ENCODE measurements around the gene SAMD13. TPM values are rescaled to one million over a fixed set of nuclear protein-coding genes. Genes with fewer than 3 reads are reported as not detected.

SAMD13 gene
- total RNA-seq, 1 donor from 2014 or later: 0.92 TPM

DNA sequence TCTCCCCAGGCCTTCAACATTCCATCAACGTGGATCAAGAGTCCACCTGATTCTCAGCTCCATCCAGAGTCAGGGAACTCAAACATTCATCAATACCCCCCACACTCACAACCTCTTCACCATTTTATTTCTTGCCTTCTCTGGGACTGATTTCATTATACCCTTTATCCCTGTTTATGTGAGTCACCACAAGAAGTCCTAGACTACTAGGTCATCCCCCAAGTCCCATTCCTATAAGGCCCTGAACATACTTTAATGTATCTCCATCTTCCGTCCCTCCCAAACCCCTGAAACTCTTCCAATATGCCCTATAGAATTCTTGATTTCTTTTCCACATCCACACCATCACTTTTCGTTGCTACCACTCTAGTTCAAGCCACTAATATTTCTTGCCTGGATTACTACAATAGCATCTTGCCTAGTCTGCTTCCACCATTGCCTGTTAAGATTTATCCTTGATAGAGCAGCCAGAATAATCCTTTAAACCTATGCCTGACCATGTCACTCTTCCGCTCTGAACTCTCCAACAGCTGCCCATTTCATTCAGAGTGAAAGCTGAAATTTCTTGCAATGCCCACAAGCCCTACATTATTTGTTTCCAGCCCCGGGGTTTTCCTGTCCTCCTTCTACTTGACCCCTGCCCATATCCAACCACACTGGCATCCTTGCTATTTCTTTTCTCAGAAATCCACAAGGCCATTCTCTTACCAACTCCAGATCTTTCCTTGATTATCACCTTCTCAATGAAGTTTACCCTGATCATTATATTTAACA, 9.4 kb upstream of the SAMD13 start:
- TF ChIP-seq, protein P1, sequence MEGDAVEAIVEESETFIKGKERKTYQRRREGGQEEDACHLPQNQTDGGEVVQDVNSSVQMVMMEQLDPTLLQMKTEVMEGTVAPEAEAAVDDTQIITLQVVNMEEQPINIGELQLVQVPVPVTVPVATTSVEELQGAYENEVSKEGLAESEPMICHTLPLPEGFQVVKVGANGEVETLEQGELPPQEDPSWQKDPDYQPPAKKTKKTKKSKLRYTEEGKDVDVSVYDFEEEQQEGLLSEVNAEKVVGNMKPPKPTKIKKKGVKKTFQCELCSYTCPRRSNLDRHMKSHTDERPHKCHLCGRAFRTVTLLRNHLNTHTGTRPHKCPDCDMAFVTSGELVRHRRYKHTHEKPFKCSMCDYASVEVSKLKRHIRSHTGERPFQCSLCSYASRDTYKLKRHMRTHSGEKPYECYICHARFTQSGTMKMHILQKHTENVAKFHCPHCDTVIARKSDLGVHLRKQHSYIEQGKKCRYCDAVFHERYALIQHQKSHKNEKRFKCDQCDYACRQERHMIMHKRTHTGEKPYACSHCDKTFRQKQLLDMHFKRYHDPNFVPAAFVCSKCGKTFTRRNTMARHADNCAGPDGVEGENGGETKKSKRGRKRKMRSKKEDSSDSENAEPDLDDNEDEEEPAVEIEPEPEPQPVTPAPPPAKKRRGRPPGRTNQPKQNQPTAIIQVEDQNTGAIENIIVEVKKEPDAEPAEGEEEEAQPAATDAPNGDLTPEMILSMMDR (IDR thresholded peaks at IDR 0.05): no peak
- Mint-ChIP-seq H3K9me3 (ENCODE audit: low read depth) (peaks cover 38% of the 10 kb centered on the region), H3K27ac (ENCODE audit: unreplicated experiment) (no peak overlapping the region), H3K4me1 (ENCODE audit: low read depth) (no peaks in the 10 kb centered on the region), H3K27me3 (ENCODE audit: low read depth) (no peaks in the 10 kb centered on the region), H3K4me3 (ENCODE audit: unreplicated experiment) (no peak overlapping the region), H3K36me3 (ENCODE audit: low read depth) (peaks cover 11% of the 10 kb centered on the region)
- DNase-seq (ENCODE audit: low spot score): no peak

DNA sequence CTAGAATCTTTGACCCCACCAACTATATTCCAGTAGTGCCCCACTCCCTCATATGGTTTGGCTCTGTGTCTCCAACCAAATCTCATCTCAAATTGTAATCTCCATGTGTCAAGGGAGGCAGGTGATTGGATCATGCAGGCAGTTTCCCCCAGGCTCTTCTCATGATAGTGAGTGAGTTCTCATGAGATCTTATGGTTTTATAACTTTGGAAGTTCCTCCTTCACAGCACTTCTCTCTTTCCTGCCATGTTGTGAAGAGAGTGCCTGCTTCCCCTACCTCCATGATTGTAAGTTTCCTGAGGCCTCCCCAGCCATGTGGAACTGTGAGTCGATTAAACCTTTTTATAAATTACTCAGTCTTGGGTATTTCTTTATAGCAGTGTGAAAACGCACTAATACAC, 7.7 kb upstream of the SAMD13 start:
- H3K9me3 Mint-ChIP-seq (ENCODE audit: low read depth): peaks cover 26% of the 10 kb centered on the region
- H3K27me3 Mint-ChIP-seq (ENCODE audit: low read depth): no peaks in the 10 kb centered on the region
- TF ChIP-seq, protein P1 (IDR thresholded peaks at IDR 0.05): no peak
- no peak for DNase-seq (ENCODE audit: low spot score)
- H3K4me3 Mint-ChIP-seq (ENCODE audit: unreplicated experiment): no peak overlapping the region
- H3K36me3 Mint-ChIP-seq (ENCODE audit: low read depth): peaks cover 9% of the 10 kb centered on the region
- no peak overlapping the region for H3K27ac Mint-ChIP-seq (ENCODE audit: unreplicated experiment)
- peaks cover 4% of the 10 kb centered on the region for H3K4me1 Mint-ChIP-seq (ENCODE audit: low read depth)

- Mint-ChIP-seq H3K27ac (ENCODE audit: unreplicated experiment) (no peak overlapping the region), H3K27me3 (ENCODE audit: low read depth) (no peaks in the 10 kb centered on the region), H3K4me3 (ENCODE audit: unreplicated experiment) (no peak overlapping the region), H3K9me3 (ENCODE audit: low read depth) (peaks cover 20% of the 10 kb centered on the region), H3K36me3 (ENCODE audit: low read depth) (peaks cover 9% of the 10 kb centered on the region), H3K4me1 (ENCODE audit: low read depth) (peaks cover 11% of the 10 kb centered on the region)
- TF ChIP-seq, protein P1 (IDR thresholded peaks at IDR 0.05): no peak
- no peak for DNase-seq (ENCODE audit: low spot score)
Observed at GRCh38 chr1:84294751-84295150, 6.8 kb upstream of the SAMD13 start.

- Mint-ChIP-seq H3K27me3 (ENCODE audit: low read depth) (no peaks in the 10 kb centered on the region), H3K4me1 (ENCODE audit: low read depth) (peaks cover 38% of the 10 kb centered on the region), H3K9me3 (ENCODE audit: low read depth) (peaks cover 19% of the 10 kb centered on the region), H3K27ac (ENCODE audit: unreplicated experiment) (no peak overlapping the region), H3K36me3 (ENCODE audit: low read depth) (peaks cover 9% of the 10 kb centered on the region), H3K4me3 (ENCODE audit: unreplicated experiment) (peak overlapping the region; percentile 86)
- TF ChIP-seq, protein P1 (IDR thresholded peaks at IDR 0.05): no peak
- DNase-seq (ENCODE audit: low spot score): no peak
Observed at GRCh38 chr1:84297546-84298244, 3.8 kb upstream of the SAMD13 start.

GRCh38 chr1:84298328-84298683, 3.2 kb upstream of the SAMD13 start:
- Mint-ChIP-seq H3K27me3 (ENCODE audit: low read depth) (no peaks in the 10 kb centered on the region), H3K9me3 (ENCODE audit: low read depth) (peaks cover 19% of the 10 kb centered on the region), H3K4me1 (ENCODE audit: low read depth) (peaks cover 45% of the 10 kb centered on the region), H3K36me3 (ENCODE audit: low read depth) (peaks cover 9% of the 10 kb centered on the region), H3K4me3 (ENCODE audit: unreplicated experiment) (peak overlapping the region; percentile 86), H3K27ac (ENCODE audit: unreplicated experiment) (peak overlapping the region; percentile 53)
- TF ChIP-seq, protein P1 (IDR thresholded peaks at IDR 0.05): no peak
- peak; percentile 79 for DNase-seq (ENCODE audit: low spot score)
